Limb (tissue), 2 donors: Measurements from ENCODE around the gene LAMA5.

Source experiments
- DNase-seq, 2 donors: peaks; one replicate each; pipeline ENCODE4 v3.0.0-alpha.2; 2016; ENCODE audit errors: extremely low spot score in 2 of 2

LAMA5 gene

DNA sequence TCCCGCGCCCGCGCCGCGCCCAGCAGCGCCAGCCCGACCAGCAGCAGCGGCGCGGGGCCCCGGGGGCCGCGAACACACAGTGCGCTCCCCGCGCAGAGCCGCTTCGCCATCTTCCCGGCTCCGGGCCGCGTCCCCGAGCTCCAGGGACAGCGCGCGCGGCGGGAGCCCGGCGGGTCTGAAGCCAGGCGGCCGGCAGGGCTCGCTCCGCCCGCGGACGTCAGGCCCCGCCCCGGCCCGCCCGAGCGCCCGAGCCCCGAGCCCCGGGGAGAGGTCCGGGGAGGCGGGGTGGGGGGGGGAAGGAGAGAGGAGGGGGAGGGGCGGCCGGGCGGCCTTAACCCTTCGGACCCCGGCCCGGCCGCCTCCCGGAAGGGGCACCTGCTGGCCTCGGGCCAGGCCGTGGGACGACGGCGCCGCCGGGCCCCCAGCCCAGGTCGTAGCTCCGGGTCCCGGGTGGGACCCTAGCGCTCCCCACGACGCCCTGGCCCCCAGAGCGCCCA is at the start of gene LAMA5:
Gene LAMA5 (minus strand): TSS at position 177 of the 497 bp plus-strand sequence. CDS start 67 bp downstream, at position 110.
- DNase-seq = peak in 1 of 2 donors; percentile 75

GRCh38 chr20:62415354-62416111 is 48.4 kb upstream of the LAMA5 start:
- DNase-seq = no peak

- no peak for DNase-seq
These were observed 46.9 kb upstream of the LAMA5 start for GRCh38 chr20:62413896-62414481.

DNA sequence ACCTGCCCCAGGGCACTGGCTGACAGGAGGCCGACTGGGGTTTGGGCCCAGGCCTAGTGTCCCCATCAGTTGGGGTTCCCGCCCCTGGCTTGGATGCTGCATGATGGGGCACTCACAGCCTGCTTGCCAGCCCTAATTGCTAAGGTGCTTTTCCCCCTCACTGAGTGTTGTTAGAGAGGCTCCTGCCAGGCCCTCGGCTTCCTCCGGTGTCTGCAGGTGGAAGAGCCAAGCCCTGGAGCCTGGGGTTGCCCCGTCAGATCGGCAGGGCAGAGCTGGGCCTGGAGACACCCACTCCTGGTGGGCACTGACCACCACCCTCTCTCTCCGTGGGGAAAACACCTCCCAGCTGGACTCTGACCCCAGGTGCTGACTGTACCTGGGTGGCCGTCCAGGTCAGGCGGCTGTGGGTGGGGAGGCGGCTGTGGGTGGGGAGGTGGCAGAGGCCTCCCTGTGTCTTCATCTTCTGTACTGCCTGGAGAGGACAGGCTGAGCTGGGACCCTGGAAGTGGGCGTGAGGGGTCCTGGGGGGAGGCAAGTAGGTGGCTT is 46.0 kb upstream of the LAMA5 start:
- no peak for DNase-seq

- no peak for DNase-seq
These were observed 45.3 kb upstream of the LAMA5 start for GRCh38 chr20:62412194-62413024.

- no peak for DNase-seq
These were observed 44.5 kb upstream of the LAMA5 start for GRCh38 chr20:62411479-62412193.

DNA sequence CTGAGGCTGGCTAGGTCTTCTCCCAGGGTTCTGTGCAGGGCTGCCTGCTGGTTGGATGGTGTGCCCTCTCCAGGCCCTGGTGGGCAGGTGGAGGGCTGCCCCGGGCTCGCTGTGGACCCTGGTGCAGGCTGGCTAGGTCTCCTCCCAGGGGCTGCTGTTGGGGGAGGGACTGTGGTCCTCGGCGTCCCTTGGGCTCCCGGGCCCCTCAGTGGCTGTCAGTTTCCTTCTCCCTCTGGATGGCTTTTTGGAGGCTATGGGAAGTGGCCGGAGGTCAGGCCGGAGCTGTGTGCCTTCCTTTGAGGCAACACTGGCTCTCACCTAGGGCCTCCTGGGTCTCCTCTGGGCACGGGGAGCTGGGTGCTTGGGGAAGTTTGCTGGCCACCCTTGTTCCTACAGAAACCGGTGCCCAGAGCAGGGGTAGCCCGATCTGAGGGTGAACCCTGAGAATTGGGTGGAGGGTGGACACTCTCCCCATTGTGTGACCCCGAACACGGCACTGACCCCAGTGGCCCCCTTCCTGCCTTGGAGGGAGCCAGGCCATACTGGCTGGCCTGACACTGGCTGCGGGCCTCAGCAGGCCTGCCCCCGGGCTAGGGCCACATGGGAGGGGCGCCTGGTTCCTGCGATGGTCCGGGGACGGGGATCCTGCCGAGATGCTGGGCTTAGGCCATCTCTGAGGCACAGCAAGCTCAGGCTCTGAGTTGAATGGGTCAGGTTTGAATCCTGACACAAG is 43.8 kb upstream of the LAMA5 start:
- no peak for DNase-seq

GRCh38 chr20:62409931-62410745 is 43.0 kb upstream of the LAMA5 start:
- peak in 1 of 2 donors; percentile 77 for DNase-seq

- no peak for DNase-seq
These were observed 42.2 kb upstream of the LAMA5 start for GRCh38 chr20:62409086-62409853.

DNA sequence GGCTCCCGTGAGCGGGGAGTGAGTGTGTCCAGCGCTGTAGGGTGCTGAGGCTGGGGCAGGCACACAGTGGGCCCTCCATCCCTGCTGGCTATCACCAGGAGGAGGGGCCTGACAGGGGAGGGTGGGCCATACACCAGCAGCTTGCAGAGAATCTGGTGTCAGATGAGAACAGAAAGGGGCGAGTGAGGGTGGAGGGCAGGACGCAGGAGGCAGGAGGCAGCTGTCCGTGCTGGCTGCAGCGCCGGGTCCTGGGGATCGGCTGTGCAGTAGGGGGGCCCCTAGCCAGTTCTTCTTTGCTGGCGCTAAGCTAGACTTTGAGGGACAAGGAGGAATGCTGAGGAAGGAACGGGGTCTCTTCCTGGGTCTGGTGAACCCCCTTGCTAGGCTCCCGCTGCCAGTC is 41.5 kb upstream of the LAMA5 start:
- DNase-seq = no peak

- no peak for DNase-seq
These were observed 40.9 kb upstream of the LAMA5 start for GRCh38 chr20:62408055-62408454.

- DNase-seq = peak; percentile 95
These were observed 40.3 kb upstream of the LAMA5 start, which contains the start of gene CABLES2 for GRCh38 chr20:62407221-62407992. CABLES2 (minus strand) TSS chr20:62407285; CDS start chr20:62407276, 9 bp downstream.

DNA sequence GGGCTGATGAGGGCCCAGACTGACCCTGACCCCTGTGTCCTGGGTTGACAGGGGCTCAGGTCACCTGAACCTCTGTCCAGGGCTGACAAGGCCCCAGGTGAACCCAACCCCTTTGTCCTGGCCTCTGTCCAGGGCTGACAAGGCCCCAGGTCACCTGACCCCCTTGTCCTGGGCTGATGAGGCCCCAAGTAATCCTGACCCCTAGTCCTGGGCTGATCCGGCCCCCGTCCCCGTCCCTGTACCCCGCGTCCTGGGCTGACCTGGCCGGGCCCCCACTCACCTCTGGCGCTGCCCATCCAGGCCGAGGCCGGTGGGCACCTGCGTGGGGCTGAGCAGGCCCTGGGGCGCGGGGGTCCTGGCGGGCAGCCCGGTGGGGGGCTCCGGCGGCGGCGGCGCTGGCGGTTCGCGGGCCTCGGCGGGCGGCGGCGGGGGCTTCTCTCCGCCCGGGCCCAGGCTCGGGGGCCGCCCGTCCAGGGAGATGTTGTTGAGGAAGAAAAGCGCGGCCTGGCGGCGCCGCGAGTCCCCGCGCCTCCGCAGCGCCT is 39.6 kb upstream of the LAMA5 start:
- no peak for DNase-seq

GRCh38 chr20:62405981-62406513 is 38.9 kb upstream of the LAMA5 start:
- no peak for DNase-seq

DNA sequence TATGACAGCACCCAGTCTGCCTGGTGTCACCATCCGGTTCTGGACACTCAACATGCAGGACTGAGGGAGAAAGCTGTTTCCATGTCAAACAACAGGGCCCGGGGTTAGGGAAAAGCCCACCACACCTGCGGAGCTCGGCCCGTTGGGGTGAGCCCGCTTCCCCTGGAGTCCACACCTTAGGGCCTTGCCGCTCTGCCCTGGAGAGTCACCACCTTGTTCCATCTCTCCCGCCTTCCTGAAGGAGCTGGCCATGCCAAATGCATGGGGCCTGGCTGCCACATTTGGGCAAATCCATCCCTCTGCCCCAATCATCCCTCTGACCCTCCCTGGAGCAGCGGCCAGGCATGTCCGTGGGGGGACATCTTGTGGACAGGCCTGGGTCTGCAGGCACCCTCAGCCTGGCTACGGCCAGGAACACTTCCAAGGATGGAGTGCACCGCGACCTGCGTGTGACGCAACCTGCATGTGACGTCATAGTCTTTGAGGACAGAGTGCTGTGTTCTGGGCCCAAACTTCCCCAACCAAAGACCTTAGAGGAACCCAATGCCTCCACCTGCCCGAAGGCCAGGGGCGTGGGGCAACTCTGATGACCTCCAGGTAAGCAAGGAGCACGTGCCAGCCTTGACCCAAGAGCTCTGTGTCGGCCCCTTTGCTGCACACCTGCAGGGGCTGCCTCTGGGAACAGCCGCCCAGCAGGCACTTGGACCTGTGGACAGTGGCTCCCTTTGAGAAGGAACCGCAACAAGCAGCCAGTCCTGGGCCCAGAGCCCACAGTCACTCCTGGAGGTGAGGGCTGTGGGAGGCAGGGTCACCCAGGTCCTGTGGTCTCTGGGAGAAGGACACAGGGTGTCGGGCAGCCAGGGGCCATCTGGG is 38.2 kb upstream of the LAMA5 start:
- DNase-seq = no peak

DNA sequence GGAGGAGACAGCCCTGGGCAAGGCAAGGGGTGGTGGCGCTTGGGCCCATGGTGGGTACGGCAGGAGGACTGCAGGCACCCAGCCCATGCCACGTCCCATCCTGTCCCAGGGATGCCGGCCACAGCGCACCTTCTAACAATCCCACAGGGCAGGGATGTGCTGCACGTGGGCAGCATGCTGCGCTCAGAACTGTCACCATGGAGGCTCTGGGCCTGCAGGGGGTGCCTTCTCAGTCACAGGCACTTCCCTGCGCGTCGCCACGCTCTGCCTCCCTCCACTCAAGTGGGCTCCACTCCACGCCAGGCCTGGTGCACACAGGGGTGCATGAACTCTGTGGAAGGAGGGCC is 37.6 kb upstream of the LAMA5 start:
- no peak for DNase-seq
